GM13976 (cell line): ENCODE data around the gene DCC.

ENCODE experiments used
- DNase-seq: peaks from one replicate; pipeline ENCODE4 v3.0.0; 2012; ENCODE audit warnings: low spot score
- in situ Hi-C: fragments of 300-500 bp; cut with MboI; formaldehyde crosslinking; loops from one replicate; pipeline ENCODE4 v1.12.0; 2022; ENCODE audit warnings: low sequenced_read_pairs, mixed read lengths, inconsistent platforms; ENCODE audit not compliant: unreplicated experiment
- TF ChIP-seq, protein P1 (sequence below): IDR thresholded peaks from 2 replicates; pipeline ENCODE4 v1.5.1; 2012; ENCODE audit warnings: borderline replicate concordance, mild to moderate bottlenecking; ENCODE audit not compliant: insufficient read depth; ENCODE audit errors: extremely low read depth, missing control alignments, control extremely low read depth

Gene DCC

DNA sequence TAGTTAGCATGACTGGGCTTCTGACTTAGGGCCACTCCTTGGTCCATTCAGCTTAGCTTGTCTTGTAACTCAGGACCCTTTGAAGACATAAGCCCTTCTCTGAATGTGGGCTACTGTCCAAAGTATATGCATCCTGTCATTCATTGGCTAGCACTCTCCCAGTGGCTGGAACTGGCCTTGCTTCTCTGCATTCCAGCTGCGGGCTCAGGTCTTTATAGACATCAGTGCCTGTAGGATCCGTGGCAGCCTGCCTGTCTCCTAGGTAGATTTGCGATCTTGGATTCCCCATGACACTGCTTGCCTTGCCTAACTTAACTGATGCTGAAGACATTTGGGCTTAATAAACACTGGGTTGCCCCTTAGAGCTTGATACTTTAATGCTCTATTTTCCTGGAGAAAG lies 170.1 kb downstream of the DCC start:
- DNase-seq = no peak
- TF ChIP-seq, protein P1, sequence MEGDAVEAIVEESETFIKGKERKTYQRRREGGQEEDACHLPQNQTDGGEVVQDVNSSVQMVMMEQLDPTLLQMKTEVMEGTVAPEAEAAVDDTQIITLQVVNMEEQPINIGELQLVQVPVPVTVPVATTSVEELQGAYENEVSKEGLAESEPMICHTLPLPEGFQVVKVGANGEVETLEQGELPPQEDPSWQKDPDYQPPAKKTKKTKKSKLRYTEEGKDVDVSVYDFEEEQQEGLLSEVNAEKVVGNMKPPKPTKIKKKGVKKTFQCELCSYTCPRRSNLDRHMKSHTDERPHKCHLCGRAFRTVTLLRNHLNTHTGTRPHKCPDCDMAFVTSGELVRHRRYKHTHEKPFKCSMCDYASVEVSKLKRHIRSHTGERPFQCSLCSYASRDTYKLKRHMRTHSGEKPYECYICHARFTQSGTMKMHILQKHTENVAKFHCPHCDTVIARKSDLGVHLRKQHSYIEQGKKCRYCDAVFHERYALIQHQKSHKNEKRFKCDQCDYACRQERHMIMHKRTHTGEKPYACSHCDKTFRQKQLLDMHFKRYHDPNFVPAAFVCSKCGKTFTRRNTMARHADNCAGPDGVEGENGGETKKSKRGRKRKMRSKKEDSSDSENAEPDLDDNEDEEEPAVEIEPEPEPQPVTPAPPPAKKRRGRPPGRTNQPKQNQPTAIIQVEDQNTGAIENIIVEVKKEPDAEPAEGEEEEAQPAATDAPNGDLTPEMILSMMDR = no peak
- in situ Hi-C loops = no loop called here

DNA sequence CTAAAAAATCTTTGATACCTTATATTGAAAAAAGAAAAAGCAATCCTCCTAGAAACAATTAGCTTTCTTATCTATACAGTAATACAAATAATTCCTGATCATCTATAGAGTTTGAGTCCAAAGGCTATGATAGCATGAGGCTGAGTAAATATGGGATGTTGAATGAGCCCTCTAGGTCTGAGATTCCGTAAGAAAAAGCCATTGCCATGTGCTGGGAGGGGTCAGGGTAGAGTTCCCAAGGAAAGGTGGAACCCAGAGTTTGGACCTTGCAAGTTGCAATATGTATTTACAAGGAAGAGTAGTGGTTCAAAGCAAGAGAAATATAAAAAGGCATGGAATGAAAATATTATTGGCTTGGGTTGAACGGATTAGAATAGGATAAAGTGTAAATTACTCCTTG lies 178.1 kb downstream of the DCC start:
- TF ChIP-seq, protein P1 = no peak
- in situ Hi-C loops = no loop called here
- no peak for DNase-seq

DNA sequence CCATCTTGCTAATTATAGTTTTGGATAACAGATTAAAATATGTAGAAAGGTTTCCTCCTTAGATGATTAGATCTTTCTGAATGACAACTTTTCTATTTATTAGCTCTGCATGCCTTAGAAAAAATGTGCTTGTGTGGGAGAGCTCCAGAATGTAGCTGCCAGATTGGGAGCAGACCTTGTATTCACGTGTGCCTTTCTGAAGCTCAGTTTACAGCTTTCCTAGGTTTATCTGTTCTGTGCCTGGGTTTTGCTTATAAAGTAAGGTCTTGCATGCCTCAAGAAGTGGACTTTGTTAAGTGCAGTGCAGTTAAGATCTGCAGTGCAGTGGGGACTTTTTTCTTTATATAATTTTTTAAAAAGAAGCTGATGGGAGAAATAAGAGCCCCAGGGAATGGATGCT lies 179.0 kb downstream of the DCC start:
- DNase-seq = no peak
- TF ChIP-seq, protein P1 = no peak
- in situ Hi-C loops = no loop called here

DNA sequence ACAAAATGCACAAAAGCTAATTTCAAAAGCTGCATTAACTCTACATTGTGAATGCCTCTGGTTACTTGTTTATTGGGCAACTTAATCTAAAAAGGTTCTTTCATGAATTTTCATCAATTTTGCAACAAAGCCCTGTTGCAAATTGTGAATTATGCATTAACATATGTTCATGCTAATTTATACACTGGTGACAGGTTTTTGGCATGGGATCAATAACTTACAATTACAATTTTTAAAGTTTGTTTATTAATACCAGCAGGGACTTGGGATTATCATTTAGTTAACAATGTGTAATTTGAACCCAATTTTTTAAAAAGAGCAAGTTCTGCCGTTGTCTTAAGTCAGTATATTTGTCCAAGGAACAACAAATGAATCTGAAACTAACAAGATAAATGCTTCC lies 183.6 kb downstream of the DCC start:
- TF ChIP-seq, protein P1 = no peak
- no peak for DNase-seq
- in situ Hi-C loops = no loop called here

DNA sequence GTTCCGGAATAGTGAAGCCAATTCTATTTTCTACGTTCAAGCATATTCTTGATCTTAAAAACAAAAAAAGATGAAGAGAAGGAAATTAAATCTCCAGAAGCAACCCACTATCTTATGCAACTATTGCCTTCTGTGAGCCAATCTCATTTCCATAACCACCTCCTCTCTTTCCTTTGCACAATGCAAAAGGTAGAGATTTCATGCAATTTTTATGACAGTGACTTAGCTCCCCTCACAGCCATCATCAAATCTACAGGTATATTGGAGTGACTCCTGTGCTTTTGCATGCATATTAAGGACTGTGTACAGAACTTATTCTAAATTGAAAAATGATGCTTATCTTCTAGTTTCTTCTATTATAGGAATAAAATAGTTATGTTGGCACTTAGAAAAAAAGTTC lies 191.8 kb downstream of the DCC start:
- DNase-seq = no peak
- in situ Hi-C loops = no loop called here
- TF ChIP-seq, protein P1 = no peak

DNA sequence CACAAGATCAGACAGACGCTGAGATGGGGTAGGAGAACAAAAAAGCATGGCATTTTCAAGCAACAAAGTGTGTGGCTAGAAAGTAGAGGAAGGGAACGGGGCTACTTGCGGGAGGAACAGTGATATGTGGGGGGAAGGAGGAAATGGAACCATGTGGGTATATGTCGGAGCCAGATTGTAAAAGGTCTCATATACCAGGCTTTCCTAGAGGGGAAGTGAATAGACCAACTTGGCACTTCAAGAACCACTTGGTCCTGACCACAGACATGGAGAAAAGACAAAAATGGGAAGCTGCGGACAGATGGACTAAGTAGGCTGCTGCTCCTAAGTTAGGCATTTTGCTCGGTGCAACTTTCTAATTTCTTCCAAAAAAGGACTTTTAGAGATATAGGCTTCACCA lies 196.0 kb downstream of the DCC start:
- DNase-seq = no peak
- in situ Hi-C loops = no loop called here
- TF ChIP-seq, protein P1 = no peak

DNA sequence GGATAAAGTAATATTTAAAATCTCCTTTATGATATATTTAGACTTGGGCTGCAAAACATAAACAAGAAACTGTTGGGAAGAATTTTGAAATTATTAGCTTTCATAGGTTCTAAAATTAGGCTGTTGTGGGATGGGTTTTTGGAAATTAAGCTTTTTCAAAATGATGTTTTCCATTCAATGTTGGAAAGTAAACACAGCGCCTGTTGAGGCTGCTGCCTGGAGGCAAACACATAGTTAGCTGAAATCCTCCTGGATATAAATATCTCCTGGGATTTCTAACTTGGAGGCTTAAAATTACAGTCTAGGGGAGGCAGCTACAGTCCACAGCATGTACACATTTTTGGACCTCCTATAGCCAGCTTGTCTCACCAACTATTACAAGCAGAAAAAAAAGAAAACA lies 197.3 kb downstream of the DCC start:
- DNase-seq = no peak
- TF ChIP-seq, protein P1 = no peak
- in situ Hi-C loops = no loop called here
